ENCODE measurements around the gene SLC38A8. TPM values are rescaled to one million over a fixed set of nuclear protein-coding genes. Genes with fewer than 3 reads are reported as not detected.

Gene SLC38A8
- total and polyA plus RNA-seq, 2 donors (not counting 1 experiment from before 2014, with no cell fraction given) = not detected

- Mint-ChIP-seq H3K9me3 (ENCODE audit: insufficient read depth) (no peaks in the 10 kb centered on the region), H3K4me1 (peaks cover 8% of the 10 kb centered on the region), H3K4me3 (no peak overlapping the region), H3K27ac (no peak overlapping the region), H3K27me3 (no peaks in the 10 kb centered on the region)
- Histone ChIP-seq H3K4me1 (ENCODE audit: control insufficient read depth in 2 of 2, insufficient read depth in 2 of 2, low read length in 2 of 2) (peaks cover 6 to 7% of the 10 kb centered on the region in 2 donors), H3K4me3 (ENCODE audit: control extremely low read depth in 1 of 5, extremely low read depth in 1 of 5, insufficient read depth in 1 of 5, low read depth in 2 of 5, low read length in 4 of 5) (no peak overlapping the region), H3K9me3 (ENCODE audit: control extremely low read depth in 1 of 3, control insufficient read depth in 2 of 3, insufficient read depth in 1 of 3, low read length in 2 of 3) (no peaks in the 10 kb centered on the region), H3K27me3 (replicated peaks in 1 of 4; ENCODE audit: control extremely low read depth in 1 of 4, control insufficient read depth in 3 of 4, insufficient read depth in 4 of 4, low read length in 3 of 4) (no peaks in the 10 kb centered on the region), H3K79me2 (ENCODE audit: control insufficient read depth, insufficient read depth, low read length) (peaks cover 51% of the 10 kb centered on the region), H3K36me3 (replicated peaks in 1 of 2; ENCODE audit: control extremely low read depth in 1 of 2, control insufficient read depth in 1 of 2, extremely low read depth in 1 of 2, insufficient read depth in 2 of 2, low read length in 1 of 2) (peaks cover 1 to 80% of the 10 kb centered on the region in 2 experiments), H3K9ac (ENCODE audit: low read length) (no peak overlapping the region), H3K27ac (ENCODE audit: low read length in 2 of 2) (no peak overlapping the region), H3K4me2 (replicated peaks; ENCODE audit: low read depth, low read length, poor library complexity, severe bottlenecking) (no peak overlapping the region), H2AFZ (ENCODE audit: insufficient read depth, low read depth, low read length, poor library complexity, severe bottlenecking) (no peak overlapping the region), H4K20me1 (ENCODE audit: control insufficient read depth, insufficient read depth, low read length, poor library complexity, severe bottlenecking) (peaks cover 76% of the 10 kb centered on the region)
- CTCF ChIA-PET = interaction anchor here (0.5 to 0.9 kb wide), 3 partner anchors 31 to 107 kb away, joined by 3 read pairs; partner anchors contain the start of gene TAF1C
- no peak for ATAC-seq (ENCODE audit: low read depth)
- POLR2A ChIA-PET = no interaction called here
- WGBS (ENCODE audit: insufficient coverage) = 88% methylated on average over 8 of the region's 8 CpGs
- DNase-seq = no peak
- intact Hi-C loops (cut with micrococcal nuclease) = loop anchor here (10.0 kb wide), 1 partner anchor 424 kb away; the partner anchor contains the start of gene MEAK7
- TF ChIP-seq EZH2 (IDR thresholded peaks at IDR 0.05; ENCODE audit: borderline replicate concordance, insufficient read depth, low read depth, low read length, poor library complexity, severe bottlenecking) (no peak), CTCF (IDR thresholded peaks at IDR 0.05) (no peak)
Measured at GRCh38 chr16:84080378-84080777, 37.8 kb upstream of the SLC38A8 start.

- no peak for TF ChIP-seq EZH2 (IDR thresholded peaks at IDR 0.05; ENCODE audit: borderline replicate concordance, insufficient read depth, low read depth, low read length, poor library complexity, severe bottlenecking)
- TF ChIP-seq CTCF (IDR thresholded peaks at IDR 0.05) = no peak
- H3K27ac ChIP-seq (ENCODE audit: low read length in 2 of 2) = no peak overlapping the region
- H3K4me3 Mint-ChIP-seq = no peak overlapping the region
- H3K9me3 ChIP-seq (ENCODE audit: control extremely low read depth in 1 of 3, control insufficient read depth in 2 of 3, insufficient read depth in 1 of 3, low read length in 2 of 3) = no peaks in the 10 kb centered on the region
- no peak for DNase-seq
- no peak overlapping the region for H3K27ac Mint-ChIP-seq
- H4K20me1 ChIP-seq (ENCODE audit: control insufficient read depth, insufficient read depth, low read length, poor library complexity, severe bottlenecking) = peaks cover 77% of the 10 kb centered on the region
- H3K4me2 ChIP-seq (replicated peaks; ENCODE audit: low read depth, low read length, poor library complexity, severe bottlenecking) = no peak overlapping the region
- POLR2A ChIA-PET = no interaction called here
- no peaks in the 10 kb centered on the region for H3K9me3 Mint-ChIP-seq (ENCODE audit: insufficient read depth)
- peaks cover 51% of the 10 kb centered on the region for H3K79me2 ChIP-seq (ENCODE audit: control insufficient read depth, insufficient read depth, low read length)
- CTCF ChIA-PET = no interaction called here
- H3K4me3 ChIP-seq (ENCODE audit: control extremely low read depth in 1 of 5, extremely low read depth in 1 of 5, insufficient read depth in 1 of 5, low read depth in 2 of 5, low read length in 4 of 5) = no peak overlapping the region
- ATAC-seq (ENCODE audit: low read depth) = no peak
- H3K36me3 ChIP-seq (replicated peaks in 1 of 2; ENCODE audit: control extremely low read depth in 1 of 2, control insufficient read depth in 1 of 2, extremely low read depth in 1 of 2, insufficient read depth in 2 of 2, low read length in 1 of 2) = peaks cover 1 to 85% of the 10 kb centered on the region in 2 experiments
- intact Hi-C loops (cut with micrococcal nuclease) = loop anchor here (10.0 kb wide), 1 partner anchor 425 kb away; the partner anchor contains the start of gene MEAK7
- H3K4me1 Mint-ChIP-seq = peaks cover 1% of the 10 kb centered on the region
- H3K4me1 ChIP-seq (ENCODE audit: control insufficient read depth in 2 of 2, insufficient read depth in 2 of 2, low read length in 2 of 2) = peaks cover 0 to under 1% of the 10 kb centered on the region in 2 donors
- no peak overlapping the region for H2AFZ ChIP-seq (ENCODE audit: insufficient read depth, low read depth, low read length, poor library complexity, severe bottlenecking)
- no peaks in the 10 kb centered on the region for H3K27me3 ChIP-seq (replicated peaks in 1 of 4; ENCODE audit: control extremely low read depth in 1 of 4, control insufficient read depth in 3 of 4, insufficient read depth in 4 of 4, low read length in 3 of 4)
- no peak overlapping the region for H3K9ac ChIP-seq (ENCODE audit: low read length)
- no peaks in the 10 kb centered on the region for H3K27me3 Mint-ChIP-seq
- 92% methylated on average over 6 of the region's 6 CpGs for WGBS (ENCODE audit: insufficient coverage)
Measured at GRCh38 chr16:84079664-84080063, 37.1 kb upstream of the SLC38A8 start.
